Ishikawa (cell line): Measurements from ENCODE around the gene RPL28.

Experiments used
- MAX ChIP-seq: IDR thresholded peaks from 2 replicates; pipeline ENCODE4 v1.6.1; 2012
- RAD21 ChIP-seq: IDR thresholded peaks from 2 replicates; pipeline ENCODE4 v1.6.1; 2012; ENCODE audit warnings: low read depth

- no peak for TF ChIP-seq RAD21
- no peak for TF ChIP-seq MAX
Observed at GRCh38 chr19:55410168-55410567, 24.4 kb downstream of the RPL28 start.
